ENCODE measurements around the gene MEX3D. TPM values are rescaled to one million over a fixed set of nuclear protein-coding genes. Genes with fewer than 3 reads are reported as not detected.

Gene MEX3D
- total and polyA plus RNA-seq, 9 donors: 23.8 to 40.3 (median 31.7) TPM

DNA sequence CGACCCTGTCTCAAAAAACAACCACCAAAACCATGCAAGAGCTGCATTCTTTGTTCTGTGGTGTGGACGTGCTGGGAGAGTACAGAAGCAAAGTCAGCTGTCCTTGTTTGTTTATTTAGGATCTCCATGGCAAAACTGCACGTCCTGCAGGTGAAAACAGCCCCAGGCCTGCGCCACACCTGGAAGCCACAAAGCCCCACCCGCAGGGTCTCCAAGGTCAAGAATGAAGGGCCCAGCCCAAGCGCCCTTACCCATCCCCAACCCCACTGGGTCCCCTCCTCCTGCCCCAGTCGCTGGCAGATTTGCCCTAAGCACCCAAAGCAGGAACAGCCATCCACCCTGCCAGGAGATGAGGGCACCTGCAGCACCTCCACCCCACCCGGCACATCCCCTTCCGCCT lies 14.1 kb upstream of the MEX3D start:
- no peak for DNase-seq
- Histone ChIP-seq H3K9me3 (replicated peaks; ENCODE audit: control insufficient read depth, low read depth, low read length) (no peaks in the 10 kb centered on the region), H3K27ac (ENCODE audit: low read length) (no peak overlapping the region), H3K36me3 (ENCODE audit: control insufficient read depth, insufficient read depth, low read length) (peaks cover 77% of the 10 kb centered on the region), H3K4me3 (ENCODE audit: low read length) (no peak overlapping the region), H3K27me3 (ENCODE audit: control insufficient read depth, insufficient read depth, low read length) (no peaks in the 10 kb centered on the region), H3K4me1 (ENCODE audit: control insufficient read depth, insufficient read depth, low read length) (peaks cover 5% of the 10 kb centered on the region)
- WGBS (ENCODE audit: insufficient coverage): 96% methylated on average over 7 of the region's 9 CpGs

DNA sequence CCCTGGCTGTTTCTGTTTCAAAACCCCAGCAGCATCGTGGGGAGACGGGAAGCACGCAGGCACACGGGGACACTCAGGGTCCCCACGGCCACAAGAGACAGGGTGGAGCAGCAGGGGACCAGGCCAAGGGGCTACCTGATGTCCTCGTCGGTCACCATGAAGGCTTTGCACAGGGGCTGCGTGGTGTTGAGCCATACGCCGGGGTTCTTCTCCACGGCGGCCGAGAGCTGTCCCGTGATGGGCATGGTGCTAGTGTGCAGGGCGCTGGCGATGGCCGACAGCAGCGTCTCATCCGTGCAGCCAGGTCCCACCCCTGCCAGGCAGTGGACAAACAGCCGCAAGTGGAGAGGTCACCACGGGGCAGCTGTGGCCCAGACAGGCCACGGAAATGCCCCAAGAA lies 12.8 kb upstream of the MEX3D start:
- H3K4me1 ChIP-seq (ENCODE audit: control insufficient read depth, insufficient read depth, low read length): peaks cover 5% of the 10 kb centered on the region
- H3K27me3 ChIP-seq (ENCODE audit: control insufficient read depth, insufficient read depth, low read length): no peaks in the 10 kb centered on the region
- H3K36me3 ChIP-seq (ENCODE audit: control insufficient read depth, insufficient read depth, low read length): peaks cover 87% of the 10 kb centered on the region
- no peaks in the 10 kb centered on the region for H3K9me3 ChIP-seq (replicated peaks; ENCODE audit: control insufficient read depth, low read depth, low read length)
- no peak for DNase-seq
- 94% methylated on average over 20 of the region's 22 CpGs for WGBS (ENCODE audit: insufficient coverage)
- no peak overlapping the region for H3K4me3 ChIP-seq (ENCODE audit: low read length)
- H3K27ac ChIP-seq (ENCODE audit: low read length): no peak overlapping the region

DNA sequence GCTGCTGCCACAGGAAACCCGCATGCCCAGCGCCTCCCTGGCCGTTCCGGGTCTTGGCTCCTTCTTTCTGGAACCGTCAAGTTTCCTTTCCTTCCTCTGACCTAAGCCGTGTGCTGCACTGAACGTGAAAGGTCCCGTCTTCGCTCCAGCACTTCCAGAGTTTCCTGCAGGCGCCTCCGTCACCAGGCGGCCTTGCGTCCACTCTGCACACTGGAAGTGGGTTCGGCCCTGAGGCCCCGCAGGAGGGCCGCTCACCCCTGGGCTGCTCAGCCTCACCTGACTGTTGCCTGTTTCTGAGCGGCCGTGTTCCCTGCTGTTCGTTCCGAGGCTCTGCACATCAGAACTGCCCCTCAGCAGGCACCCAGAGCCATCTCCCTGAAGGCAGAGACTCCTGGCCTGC lies 12.3 kb upstream of the MEX3D start:
- H3K4me3 ChIP-seq (ENCODE audit: low read length): no peak overlapping the region
- 82% methylated on average over 20 of the region's 20 CpGs for WGBS (ENCODE audit: insufficient coverage)
- no peaks in the 10 kb centered on the region for H3K27me3 ChIP-seq (ENCODE audit: control insufficient read depth, insufficient read depth, low read length)
- H3K4me1 ChIP-seq (ENCODE audit: control insufficient read depth, insufficient read depth, low read length): peaks cover 5% of the 10 kb centered on the region
- H3K36me3 ChIP-seq (ENCODE audit: control insufficient read depth, insufficient read depth, low read length): peaks cover 83% of the 10 kb centered on the region
- no peak for DNase-seq
- H3K27ac ChIP-seq (ENCODE audit: low read length): no peak overlapping the region
- no peaks in the 10 kb centered on the region for H3K9me3 ChIP-seq (replicated peaks; ENCODE audit: control insufficient read depth, low read depth, low read length)

DNA sequence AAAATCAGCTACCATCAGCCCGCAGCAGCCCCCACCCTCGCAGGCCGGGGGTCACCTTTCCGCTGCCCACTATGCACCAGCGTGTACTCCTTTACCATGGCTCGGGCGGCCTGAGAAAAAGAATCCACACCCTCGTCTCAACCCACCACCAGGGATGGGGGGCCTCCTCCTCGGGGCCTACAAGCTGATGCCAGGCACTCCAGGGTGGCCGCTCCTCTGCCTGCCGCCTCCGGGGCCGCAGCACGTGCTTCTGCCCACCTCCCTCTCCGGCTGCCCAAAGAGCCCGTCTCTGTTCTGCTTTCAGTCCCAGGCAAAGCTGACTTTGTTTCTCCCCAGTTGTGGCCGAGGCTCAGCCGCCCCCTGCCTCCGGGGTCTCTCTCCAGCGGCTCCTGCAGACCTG lies 11.1 kb upstream of the MEX3D start:
- Histone ChIP-seq H3K4me1 (ENCODE audit: control insufficient read depth, insufficient read depth, low read length) (peaks cover 5% of the 10 kb centered on the region), H3K4me3 (ENCODE audit: low read length) (no peak overlapping the region), H3K27me3 (ENCODE audit: control insufficient read depth, insufficient read depth, low read length) (no peaks in the 10 kb centered on the region), H3K36me3 (ENCODE audit: control insufficient read depth, insufficient read depth, low read length) (peaks cover 77% of the 10 kb centered on the region), H3K27ac (ENCODE audit: low read length) (no peak overlapping the region), H3K9me3 (replicated peaks; ENCODE audit: control insufficient read depth, low read depth, low read length) (no peaks in the 10 kb centered on the region)
- 91% methylated on average over 13 of the region's 20 CpGs for WGBS (ENCODE audit: insufficient coverage)
- no peak for DNase-seq

DNA sequence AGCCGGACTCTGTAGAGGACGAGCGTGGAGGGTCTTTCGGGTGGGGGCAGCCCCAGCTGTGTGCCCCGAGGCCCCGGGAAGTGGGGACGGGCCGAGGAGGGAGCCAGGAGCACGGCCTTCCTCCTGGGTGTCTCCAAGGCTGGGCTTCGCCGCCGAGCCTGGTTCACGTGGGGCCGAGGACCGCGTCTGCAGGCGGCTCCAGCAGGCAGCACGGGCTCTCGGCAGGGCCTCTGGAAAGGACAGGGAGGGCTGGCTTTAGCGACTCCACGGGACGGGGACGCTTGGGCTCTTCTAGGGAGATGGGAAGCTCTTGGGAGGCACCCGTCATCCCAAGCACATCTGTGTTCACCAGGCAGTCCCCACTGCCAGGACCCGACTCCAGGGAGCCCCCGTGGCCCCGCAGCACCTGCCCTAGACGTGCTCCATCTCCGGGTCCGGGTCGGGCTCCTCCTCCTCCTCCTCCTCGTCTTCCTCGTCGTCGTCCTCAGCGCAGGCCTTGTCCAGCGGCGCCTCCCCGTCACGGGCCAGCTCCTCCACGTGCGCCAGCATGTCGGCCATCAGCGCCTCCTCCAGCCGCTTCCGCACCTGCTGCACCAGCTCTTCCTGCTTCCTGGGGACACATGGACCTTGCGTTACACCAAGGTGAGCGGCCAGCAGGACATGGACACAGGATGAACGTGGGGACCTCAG lies 9.9 kb upstream of the MEX3D start:
- peaks cover 5% of the 10 kb centered on the region for H3K4me1 ChIP-seq (ENCODE audit: control insufficient read depth, insufficient read depth, low read length)
- no peak overlapping the region for H3K4me3 ChIP-seq (ENCODE audit: low read length)
- H3K9me3 ChIP-seq (replicated peaks; ENCODE audit: control insufficient read depth, low read depth, low read length): no peaks in the 10 kb centered on the region
- DNase-seq: no peak
- peak overlapping the region; percentile 7 for H3K27ac ChIP-seq (ENCODE audit: low read length)
- peaks cover 66% of the 10 kb centered on the region for H3K36me3 ChIP-seq (ENCODE audit: control insufficient read depth, insufficient read depth, low read length)
- H3K27me3 ChIP-seq (ENCODE audit: control insufficient read depth, insufficient read depth, low read length): no peaks in the 10 kb centered on the region
- 82% methylated on average over 49 of the region's 49 CpGs for WGBS (ENCODE audit: insufficient coverage)

DNA sequence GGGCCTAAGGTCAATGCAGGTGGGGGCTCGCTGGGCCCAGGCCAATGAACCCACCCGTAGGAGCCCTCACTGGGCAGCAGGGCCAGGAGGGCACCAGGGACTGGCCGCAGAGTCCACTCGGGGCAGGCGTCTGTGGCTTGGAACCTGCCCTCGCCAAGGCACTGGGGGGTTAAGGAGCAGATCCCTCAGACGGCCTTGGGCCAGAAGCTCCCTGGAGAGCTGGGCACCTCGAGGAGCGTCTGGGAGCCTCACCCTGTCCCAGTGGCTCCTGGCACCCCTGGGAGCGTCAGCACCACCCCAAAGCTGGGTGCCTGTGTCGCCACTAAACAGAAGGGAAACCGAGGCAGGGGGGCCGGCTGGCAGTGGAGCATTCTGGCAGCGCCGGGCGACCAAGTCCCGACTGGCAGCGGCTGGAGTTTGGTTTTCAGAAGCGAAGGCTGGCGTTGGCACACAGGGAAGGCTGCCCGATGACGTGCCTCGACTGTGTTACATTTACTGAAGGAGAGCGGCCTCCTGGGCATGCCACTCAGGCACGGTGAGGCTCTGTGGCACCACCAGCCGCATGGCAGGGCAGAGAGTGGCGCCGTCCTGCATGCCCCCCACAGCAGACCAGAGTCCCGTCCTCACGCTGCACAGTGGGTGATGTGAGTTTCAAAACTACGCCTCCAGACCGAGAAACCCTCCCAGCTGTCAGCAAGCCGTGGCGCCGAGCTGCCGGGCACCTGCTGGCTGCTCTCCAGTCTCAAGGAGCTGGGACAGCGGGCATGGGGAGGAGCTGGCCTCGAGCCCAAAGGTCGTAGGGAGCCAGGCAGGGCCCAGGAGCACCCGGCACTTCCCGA lies 9.2 kb upstream of the MEX3D start:
- Histone ChIP-seq H3K4me1 (ENCODE audit: control insufficient read depth, insufficient read depth, low read length) (peaks cover 5% of the 10 kb centered on the region), H3K4me3 (ENCODE audit: low read length) (no peak overlapping the region), H3K36me3 (ENCODE audit: control insufficient read depth, insufficient read depth, low read length) (peaks cover 60% of the 10 kb centered on the region), H3K9me3 (replicated peaks; ENCODE audit: control insufficient read depth, low read depth, low read length) (no peaks in the 10 kb centered on the region), H3K27ac (ENCODE audit: low read length) (peak overlapping the region; percentile 7), H3K27me3 (ENCODE audit: control insufficient read depth, insufficient read depth, low read length) (no peaks in the 10 kb centered on the region)
- no peak for DNase-seq
- 81% methylated on average over 37 of the region's 41 CpGs for WGBS (ENCODE audit: insufficient coverage)

DNA sequence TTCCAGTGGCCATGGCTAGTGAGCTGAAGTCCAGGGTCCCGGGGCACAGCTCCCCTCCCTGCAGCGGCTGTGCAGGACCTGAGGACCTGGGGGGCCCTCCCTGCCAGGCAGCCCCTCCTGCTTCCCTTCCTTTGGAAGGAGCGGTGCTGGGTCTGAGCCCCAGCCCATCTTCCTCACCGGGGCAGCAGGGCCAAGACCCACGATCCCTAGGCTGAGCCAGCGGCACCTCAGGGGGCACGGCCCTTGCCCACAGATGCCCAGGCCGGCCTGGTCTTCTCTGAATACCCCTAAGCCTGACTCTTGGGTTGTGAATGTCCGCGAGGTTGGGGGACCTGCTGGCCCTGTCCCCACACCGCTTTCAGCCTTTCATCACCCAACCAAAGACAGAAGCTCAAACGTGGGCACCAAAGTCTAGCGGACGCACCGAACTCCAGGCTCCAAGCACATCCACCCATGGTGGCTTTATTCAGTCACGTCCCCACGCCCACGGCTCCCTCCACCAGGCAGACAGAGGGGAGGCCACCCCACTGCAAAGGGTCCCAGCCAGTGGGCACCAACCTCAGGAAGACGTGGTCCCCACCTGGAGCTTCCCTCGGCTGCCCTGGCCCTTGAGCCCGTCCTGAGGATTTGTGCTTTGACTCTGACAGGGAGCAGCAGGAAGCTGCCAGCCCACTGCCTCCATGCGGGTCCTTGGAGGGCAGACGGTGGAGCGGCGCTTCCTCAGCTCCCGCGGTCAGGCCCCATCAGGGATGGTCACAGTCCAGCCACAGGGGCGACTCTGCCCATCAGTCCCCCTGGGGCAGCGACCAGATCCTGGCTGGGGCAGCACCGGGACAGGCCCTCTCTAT lies 8.3 kb upstream of the MEX3D start:
- Histone ChIP-seq H3K4me1 (ENCODE audit: control insufficient read depth, insufficient read depth, low read length) (peaks cover 5% of the 10 kb centered on the region), H3K4me3 (ENCODE audit: low read length) (no peak overlapping the region), H3K27me3 (ENCODE audit: control insufficient read depth, insufficient read depth, low read length) (peaks cover 2% of the 10 kb centered on the region), H3K27ac (ENCODE audit: low read length) (no peak overlapping the region), H3K36me3 (ENCODE audit: control insufficient read depth, insufficient read depth, low read length) (peaks cover 54% of the 10 kb centered on the region), H3K9me3 (replicated peaks; ENCODE audit: control insufficient read depth, low read depth, low read length) (no peaks in the 10 kb centered on the region)
- 87% methylated on average over 30 of the region's 30 CpGs for WGBS (ENCODE audit: insufficient coverage)
- DNase-seq: no peak

DNA sequence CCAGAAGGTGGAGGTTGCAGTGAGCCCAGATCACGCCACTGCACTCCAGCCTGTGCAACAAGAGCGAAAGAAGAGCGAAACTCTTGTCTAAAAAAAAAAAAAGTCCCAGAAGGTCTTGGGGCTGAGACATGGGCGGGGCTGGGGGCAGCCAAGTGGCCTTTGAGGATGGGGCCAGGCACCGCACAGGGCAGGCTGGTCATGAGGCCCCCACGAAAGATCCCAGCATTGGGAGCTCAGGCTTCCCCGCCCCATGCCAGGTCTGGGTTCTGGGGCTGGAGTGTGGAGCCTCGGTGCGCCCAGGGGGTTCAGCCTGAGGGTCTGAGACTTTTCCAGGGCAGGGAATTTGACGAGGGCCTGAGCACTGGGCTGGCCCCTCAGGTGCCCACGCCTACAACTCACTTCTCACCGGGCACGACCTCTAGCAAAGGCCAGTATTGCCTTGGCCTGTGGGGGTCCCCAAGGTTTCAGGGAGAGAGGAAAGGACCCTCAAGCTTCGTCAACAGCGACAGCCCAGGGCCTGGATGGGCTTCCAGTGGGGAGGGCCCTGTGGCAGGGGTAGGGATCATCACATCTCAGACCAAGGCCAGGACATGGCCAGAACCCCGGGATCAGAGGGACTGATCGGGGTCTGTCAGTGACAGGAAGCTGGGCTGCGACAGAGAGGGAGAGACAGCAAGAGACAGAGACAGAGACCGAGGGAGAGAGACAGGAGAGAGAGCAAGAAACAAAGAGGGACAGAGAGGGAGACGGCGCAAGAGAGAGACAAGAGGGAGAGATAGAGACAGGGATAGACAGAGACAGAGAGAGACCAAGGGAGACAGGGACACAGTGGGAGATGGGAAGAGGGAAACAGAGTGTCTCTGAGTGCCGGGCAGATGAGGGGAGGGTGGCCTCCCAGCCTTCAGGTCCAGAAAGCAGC lies 7.5 kb upstream of the MEX3D start:
- DNase-seq: no peak
- 73% methylated on average over 20 of the region's 22 CpGs for WGBS (ENCODE audit: insufficient coverage)
- Histone ChIP-seq H3K36me3 (ENCODE audit: control insufficient read depth, insufficient read depth, low read length) (peaks cover 45% of the 10 kb centered on the region), H3K4me1 (ENCODE audit: control insufficient read depth, insufficient read depth, low read length) (peaks cover 5% of the 10 kb centered on the region), H3K4me3 (ENCODE audit: low read length) (no peak overlapping the region), H3K27ac (ENCODE audit: low read length) (no peak overlapping the region), H3K9me3 (replicated peaks; ENCODE audit: control insufficient read depth, low read depth, low read length) (no peaks in the 10 kb centered on the region), H3K27me3 (ENCODE audit: control insufficient read depth, insufficient read depth, low read length) (peaks cover 2% of the 10 kb centered on the region)

DNA sequence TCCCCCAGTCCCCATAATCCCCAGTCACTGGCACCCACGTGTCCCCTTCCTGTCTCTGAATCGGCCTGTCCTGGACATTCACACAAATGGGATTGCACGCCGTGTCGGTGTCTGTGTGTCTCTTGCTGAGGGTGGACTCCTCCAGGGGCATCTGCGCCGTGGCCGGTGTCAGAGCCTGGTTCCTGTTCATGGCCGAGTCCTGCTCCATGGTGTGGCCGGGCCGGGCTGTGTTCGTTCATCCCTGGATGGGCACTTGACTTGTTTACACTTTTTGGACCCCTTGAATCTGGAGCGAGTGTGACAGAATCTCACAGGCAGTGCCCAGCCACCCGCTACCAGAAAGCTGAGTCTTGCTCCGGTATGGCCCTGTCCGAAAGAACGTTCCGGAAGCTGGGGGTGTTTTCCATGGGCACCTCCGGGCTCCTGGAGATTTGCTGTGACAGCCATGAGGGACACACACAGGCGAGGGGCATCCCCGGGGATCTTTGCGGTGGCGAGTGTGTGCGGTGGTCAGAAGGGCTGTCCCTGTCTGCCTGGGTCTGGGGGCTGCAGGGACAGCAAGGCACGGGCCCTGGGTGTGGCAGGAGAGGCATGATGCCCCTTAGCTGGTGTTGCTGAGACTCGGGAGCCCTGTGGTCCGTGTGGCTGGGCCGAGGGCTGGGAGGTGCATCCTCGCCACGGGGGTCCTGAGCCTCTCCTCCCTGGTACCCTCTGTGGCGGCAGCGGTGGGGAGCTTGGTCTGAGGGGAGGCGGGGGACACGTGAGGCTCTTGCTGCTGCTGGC lies 6.4 kb upstream of the MEX3D start:
- H3K36me3 ChIP-seq (ENCODE audit: control insufficient read depth, insufficient read depth, low read length): peaks cover 34% of the 10 kb centered on the region
- peaks cover 5% of the 10 kb centered on the region for H3K4me1 ChIP-seq (ENCODE audit: control insufficient read depth, insufficient read depth, low read length)
- no peak for DNase-seq
- no peak overlapping the region for H3K27ac ChIP-seq (ENCODE audit: low read length)
- H3K27me3 ChIP-seq (ENCODE audit: control insufficient read depth, insufficient read depth, low read length): peaks cover 5% of the 10 kb centered on the region
- no peak overlapping the region for H3K4me3 ChIP-seq (ENCODE audit: low read length)
- 86% methylated on average over 29 of the region's 34 CpGs for WGBS (ENCODE audit: insufficient coverage)
- H3K9me3 ChIP-seq (replicated peaks; ENCODE audit: control insufficient read depth, low read depth, low read length): no peaks in the 10 kb centered on the region
